SK-N-SH (cell line): ENCODE measurements around the gene ACSL3. TPM values are rescaled to one million over a fixed set of nuclear protein-coding genes. Genes with fewer than 3 reads are reported as not detected.
A peak's percentile ranks its signal among the peaks of the same experiment; 100 is the strongest.

Experiments
- CTCF ChIA-PET: fragments of 300-600, 350-600 bp; formaldehyde crosslinking; extraction: SDS; loops from one replicate; lab custom pipeline; 2021; lab: Yijun Ruan, JAX
- POLR2A ChIA-PET: fragments of 350-600 bp; sonication (Branson Sonifier 250); formaldehyde crosslinking; extraction: SDS; loops from one replicate; lab custom pipeline; 2020; ENCODE audit warnings: antibody characterized with exemption, inconsistent platforms; lab: Yijun Ruan, JAX
- DNase-seq: peaks from one replicate; pipeline ENCODE4 v3.0.0; 2012
- H2AFZ ChIP-seq: fragments of 200-600 bp; sonication (generic); 2 replicates; pipeline ENCODE4 v1.8.1; 2016; ENCODE audit warnings: antibody characterized with exemption, mild to moderate bottlenecking, low read depth
- H3F3A ChIP-seq: fragments of 200-600 bp; sonication (generic); replicated peaks from 2 replicates; pipeline ENCODE3; 2016; ENCODE audit warnings: antibody characterized with exemption, mild to moderate bottlenecking; ENCODE audit not compliant: insufficient read depth
- H3K27ac ChIP-seq, 2 experiments: fragments of 200-500 bp in 1 of 2; fragments of 200-600 bp in 1 of 2; sonication (Bioruptor generic) in 1 of 2; sonication (generic), shearing (Covaris generic) in 1 of 2; 2 replicates each; pipeline versions ENCODE4 v1.5.1 to v1.6.1; 2014 to 2016; ENCODE audit warnings: low read depth in 2 of 2, inconsistent platforms in 1 of 2, low read length in 1 of 2, mild to moderate bottlenecking in 1 of 2, mixed read lengths in 1 of 2
- H3K27me3 ChIP-seq: fragments of 200-600 bp; sonication (generic), shearing (Covaris generic); 2 replicates; pipeline ENCODE4 v1.6.1; 2016; ENCODE audit warnings: mixed run types; ENCODE audit not compliant: insufficient read depth
- H3K36me3 ChIP-seq, 2 experiments: fragments of 200-500 bp in 1 of 2; fragments of 200-600 bp in 1 of 2; sonication (Bioruptor generic) in 1 of 2; sonication (generic) in 1 of 2; replicated peaks in 1 of 2; 2 replicates each; pipeline versions ENCODE3 to v1.5.1; 2014 to 2016; ENCODE audit warnings: low read length in 1 of 2, mild to moderate bottlenecking in 1 of 2; ENCODE audit not compliant: insufficient read depth in 2 of 2, control insufficient read depth in 1 of 2
- H3K4me1 ChIP-seq, 2 experiments: fragments of 200-500 bp in 1 of 2; fragments of 200-600 bp in 1 of 2; sonication (Bioruptor generic) in 1 of 2; sonication (generic), shearing (Covaris generic) in 1 of 2; 2 replicates each; pipeline versions ENCODE4 v1.5.1 to v1.6.1; 2014 to 2016; ENCODE audit warnings: low read depth in 1 of 2, low read length in 1 of 2, mixed run types in 1 of 2; ENCODE audit not compliant: insufficient read depth in 2 of 2, control insufficient read depth in 1 of 2
- H3K4me2 ChIP-seq: fragments of 200-600 bp; sonication (generic), shearing (Covaris generic); 2 replicates; pipeline ENCODE4 v1.6.1; 2017; ENCODE audit warnings: mixed run types
- H3K4me3 ChIP-seq, 2 experiments: fragments of 200-500 bp in 1 of 2; fragments of 200-600 bp in 1 of 2; sonication (Bioruptor generic) in 1 of 2; sonication (generic), shearing (Covaris generic) in 1 of 2; 2 replicates each; pipeline versions ENCODE4 v1.5.1 to v1.8.1; 2014 to 2016; ENCODE audit warnings: low read depth in 2 of 2, inconsistent platforms in 1 of 2, low read length in 1 of 2, mild to moderate bottlenecking in 1 of 2, mixed read lengths in 1 of 2, moderate library complexity in 1 of 2
- H3K79me2 ChIP-seq: fragments of 200-600 bp; sonication (generic); 2 replicates; pipeline ENCODE4 v1.8.1; 2017; ENCODE audit warnings: mild to moderate bottlenecking; ENCODE audit not compliant: insufficient read depth
- H3K9ac ChIP-seq: fragments of 200-600 bp; sonication (generic); 2 replicates; pipeline ENCODE4 v1.6.1; 2017; ENCODE audit warnings: mixed run types
- H3K9me2 ChIP-seq: fragments of 200-600 bp; sonication (generic); 2 replicates; pipeline ENCODE4 v1.6.1; 2017; ENCODE audit warnings: mixed run types
- H3K9me3 ChIP-seq: fragments of 200-600 bp; sonication (generic); 2 replicates; pipeline ENCODE4 v1.6.1; 2017; ENCODE audit warnings: mixed run types, mild to moderate bottlenecking, moderate library complexity
- H4K20me1 ChIP-seq: fragments of 200-600 bp; sonication (generic); 2 replicates; pipeline ENCODE4 v1.6.1; 2017; ENCODE audit warnings: mild to moderate bottlenecking, mixed run types; ENCODE audit not compliant: insufficient read depth
- CHD2 ChIP-seq: fragments of 150-350 bp; IDR thresholded peaks from 2 replicates; pipeline ENCODE4 v1.6.1; 2018; ENCODE audit warnings: low read length; ENCODE audit not compliant: partially characterized antibody
- EP300 ChIP-seq, 2 experiments: IDR thresholded peaks; 2 replicates each; pipeline versions ENCODE4 v1.4.0 to v1.6.1; 2012; ENCODE audit warnings: borderline replicate concordance in 1 of 2, low read depth in 1 of 2, low read length in 1 of 2
- FOSL2 ChIP-seq: IDR thresholded peaks from 2 replicates; pipeline ENCODE4 v1.4.0; 2012; ENCODE audit warnings: low read depth, mild to moderate bottlenecking, moderate library complexity, borderline replicate concordance
- FOXM1 ChIP-seq: IDR thresholded peaks from 2 replicates; pipeline ENCODE4 v1.4.0; 2012; ENCODE audit warnings: low read depth, mild to moderate bottlenecking
- GABPA ChIP-seq: IDR thresholded peaks from 2 replicates; pipeline ENCODE4 v1.4.0; 2012; ENCODE audit warnings: low read depth, mild to moderate bottlenecking
- GATA2 ChIP-seq: sonication (generic); formaldehyde crosslinking; IDR thresholded peaks from 2 replicates; pipeline ENCODE4 v1.5.0; 2020; ENCODE audit warnings: mild to moderate bottlenecking, missing genetic modification reagents
- JUND ChIP-seq: IDR thresholded peaks from 2 replicates; pipeline ENCODE4 v1.4.0; 2012
- NFIC ChIP-seq: IDR thresholded peaks from 2 replicates; pipeline ENCODE4 v1.4.0; 2012; ENCODE audit warnings: borderline replicate concordance
- NRF1 ChIP-seq: IDR thresholded peaks from 2 replicates; pipeline ENCODE4 v1.6.1; 2012; ENCODE audit warnings: low read depth, mild to moderate bottlenecking, low read length
- RFX5 ChIP-seq: IDR thresholded peaks from 2 replicates; pipeline ENCODE4 v1.6.1; 2012; ENCODE audit warnings: mild to moderate bottlenecking, improper control_type of control experiment, low read length
- SIN3A ChIP-seq: IDR thresholded peaks from 2 replicates; pipeline ENCODE4 v1.6.1; 2012; ENCODE audit warnings: low read depth, mild to moderate bottlenecking, low read length, moderate library complexity, borderline replicate concordance
- TAF1 ChIP-seq: IDR thresholded peaks from 2 replicates; pipeline ENCODE4 v1.6.1; 2012; ENCODE audit warnings: low read depth, mild to moderate bottlenecking, low read length, moderate library complexity, borderline replicate concordance
- TCF12 ChIP-seq: IDR thresholded peaks from 2 replicates; pipeline ENCODE4 v1.4.0; 2012
- WGBS: methylation state at CpG from one replicate; pipeline ENCODE4 v1.1.6; 2017; ENCODE audit warnings: low lambda C conversion rate; 5-methylcytosine and 5-hydroxymethylcytosine counted together
- polyA plus RNA-seq, 3 experiments: library from polyadenylated mRNA; depleted of rRNA; stranded (reverse); fragments of >200 nt; gene quantifications; 2 replicates each; pipeline ENCODE4 v1.2.3, GENCODE V29; 2012
- TF ChIP-seq, protein P1 (sequence below): IDR thresholded peaks from 2 replicates; pipeline ENCODE4; 2012

The ACSL3 gene
- polyA plus RNA-seq, 1 of the 3 experiments (the other 2 are of a cell fraction), result 15.7 TPM

DNA sequence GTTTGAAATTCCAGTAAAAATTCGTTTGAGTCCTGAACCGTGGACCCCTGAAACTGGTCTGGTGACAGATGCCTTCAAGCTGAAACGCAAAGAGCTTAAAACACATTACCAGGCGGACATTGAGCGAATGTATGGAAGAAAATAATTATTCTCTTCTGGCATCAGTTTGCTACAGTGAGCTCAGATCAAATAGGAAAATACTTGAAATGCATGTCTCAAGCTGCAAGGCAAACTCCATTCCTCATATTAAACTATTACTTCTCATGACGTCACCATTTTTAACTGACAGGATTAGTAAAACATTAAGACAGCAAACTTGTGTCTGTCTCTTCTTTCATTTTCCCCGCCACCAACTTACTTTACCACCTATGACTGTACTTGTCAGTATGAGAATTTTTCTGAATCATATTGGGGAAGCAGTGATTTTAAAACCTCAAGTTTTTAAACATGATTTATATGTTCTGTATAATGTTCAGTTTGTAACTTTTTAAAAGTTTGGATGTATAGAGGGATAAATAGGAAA, 80.7 kb downstream of the ACSL3 start:
- WGBS, result 75% methylated on average over 7 of the region's 7 CpGs
- H3K9me3 ChIP-seq, result peaks cover 8% of the 10 kb centered on the region
- H3K4me3 ChIP-seq, result no peak overlapping the region
- H3K9me2 ChIP-seq, result no peaks in the 10 kb centered on the region
- no peaks in the 10 kb centered on the region for H4K20me1 ChIP-seq
- peaks cover 39% of the 10 kb centered on the region in 2 experiments for H3K36me3 ChIP-seq
- ChIA-PET CTCF (interaction anchor here (2.8 kb wide), 1 partner anchor 26 kb away, joined by 15 read pairs; no protein-coding TSS in a partner anchor), POLR2A (no interaction called here)
- peaks cover 25% of the 10 kb centered on the region for H3F3A ChIP-seq
- DNase-seq, result no peak
- peak overlapping the region in 1 of 2 experiments; percentile 68; a peak in 2 of 4 replicates for H3K27ac ChIP-seq
- H2AFZ ChIP-seq, result no peak overlapping the region
- TF ChIP-seq EP300 (IDR thresholded peaks at IDR 0.05; ENCODE audit: borderline replicate concordance in 1 of 2, low read depth in 1 of 2, low read length in 1 of 2) (peak in 1 of 2 experiments; percentile 52; a peak in 1 of 4 replicates), FOXM1 (no peak), FOSL2 (0 out of 2 replicates have a peak, but pooled peaks have one; percentile 20), JUND (peak; percentile 50; the same call in 1 of the 2 replicates), TCF12 (peak; percentile 54; the same call in 1 of the 2 replicates), GABPA (no peak), CHD2 (no peak), SIN3A (no peak)
- TF ChIP-seq, protein P1, sequence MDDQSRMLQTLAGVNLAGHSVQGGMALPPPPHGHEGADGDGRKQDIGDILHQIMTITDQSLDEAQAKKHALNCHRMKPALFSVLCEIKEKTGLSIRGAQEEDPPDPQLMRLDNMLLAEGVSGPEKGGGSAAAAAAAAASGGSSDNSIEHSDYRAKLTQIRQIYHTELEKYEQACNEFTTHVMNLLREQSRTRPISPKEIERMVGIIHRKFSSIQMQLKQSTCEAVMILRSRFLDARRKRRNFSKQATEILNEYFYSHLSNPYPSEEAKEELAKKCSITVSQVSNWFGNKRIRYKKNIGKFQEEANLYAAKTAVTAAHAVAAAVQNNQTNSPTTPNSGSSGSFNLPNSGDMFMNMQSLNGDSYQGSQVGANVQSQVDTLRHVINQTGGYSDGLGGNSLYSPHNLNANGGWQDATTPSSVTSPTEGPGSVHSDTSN, result peak; percentile 88
- H3K4me2 ChIP-seq, result no peak overlapping the region
- H3K4me1 ChIP-seq, result peaks cover 4 to 33% of the 10 kb centered on the region in 2 experiments; a peak in 3 of 4 replicates
- no peaks in the 10 kb centered on the region; the same call in 1 of the 2 replicates for H3K79me2 ChIP-seq
- no peak overlapping the region for H3K9ac ChIP-seq
- H3K27me3 ChIP-seq, result no peaks in the 10 kb centered on the region

DNA sequence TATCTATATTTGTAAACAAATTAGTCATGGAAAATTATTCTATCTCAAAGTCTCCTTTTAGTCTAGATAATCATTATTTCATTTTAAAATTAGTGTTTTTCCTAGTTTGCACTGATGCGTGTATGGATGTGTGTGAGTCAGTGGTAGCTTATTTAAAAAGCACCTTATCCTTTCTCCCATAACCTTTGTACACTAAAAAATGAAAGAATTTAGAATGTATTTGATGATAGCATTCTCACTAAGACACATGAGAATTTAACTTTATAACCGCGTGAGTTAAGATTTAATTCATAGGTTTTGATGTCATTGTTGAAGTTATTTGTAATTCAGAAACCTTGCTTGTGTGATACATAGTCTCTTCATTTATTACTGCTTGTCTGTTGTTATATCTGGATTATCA, 81.7 kb downstream of the ACSL3 start:
- Histone ChIP-seq H3K36me3 (peaks cover 32 to 36% of the 10 kb centered on the region in 2 experiments), H3K27ac (peak overlapping the region in 1 of 2 experiments; percentile 68; a peak in 2 of 4 replicates), H2AFZ (no peak overlapping the region), H3F3A (peaks cover 25% of the 10 kb centered on the region), H3K9ac (no peak overlapping the region), H3K4me1 (peaks cover 4 to 33% of the 10 kb centered on the region in 2 experiments; a peak in 3 of 4 replicates), H3K27me3 (no peaks in the 10 kb centered on the region), H3K4me2 (no peak overlapping the region), H3K9me3 (peaks cover 8% of the 10 kb centered on the region), H3K9me2 (no peaks in the 10 kb centered on the region), H3K79me2 (no peaks in the 10 kb centered on the region; the same call in 1 of the 2 replicates), H3K4me3 (no peak overlapping the region), H4K20me1 (no peaks in the 10 kb centered on the region)
- ChIA-PET POLR2A (no interaction called here), CTCF (no interaction called here)
- DNase-seq, result no peak
- TF ChIP-seq NFIC, result no peak
- no peak for TF ChIP-seq RFX5
- TF ChIP-seq SIN3A, result no peak
- TF ChIP-seq TAF1, result no peak
- no peak for TF ChIP-seq NRF1
- no peak for TF ChIP-seq GATA2
- 92% methylated on average over 3 of the region's 3 CpGs for WGBS
